ENCODE data around the gene NUP205. TPM values are rescaled to one million over a fixed set of nuclear protein-coding genes. Genes with fewer than 3 reads are reported as not detected.

The NUP205 gene
- total RNA-seq, 1 experiment from 2014 or later: 75.1 TPM

GRCh38 chr7:135684699-135685098 lies 127.0 kb downstream of the NUP205 start:
- no peak for DNase-seq
- no TSS peak for BruUV-seq (replicated peaks)
- Mint-ChIP-seq H3K4me3 (ENCODE audit: low read depth, unreplicated experiment) (no peak overlapping the region), H3K36me3 (ENCODE audit: insufficient read depth, unreplicated experiment) (peaks cover 4% of the 10 kb centered on the region), H3K4me1 (ENCODE audit: low read depth, unreplicated experiment) (no peaks in the 10 kb centered on the region), H3K9me3 (ENCODE audit: low read depth, unreplicated experiment) (no peaks in the 10 kb centered on the region), H3K27me3 (ENCODE audit: unreplicated experiment) (no peaks in the 10 kb centered on the region), H3K27ac (ENCODE audit: unreplicated experiment) (no peak overlapping the region)
- CTCF ChIA-PET: no interaction called here
- intact Hi-C loops (cut with micrococcal nuclease; ENCODE audit: unreplicated experiment): no loop called here
- TF ChIP-seq, protein P1, sequence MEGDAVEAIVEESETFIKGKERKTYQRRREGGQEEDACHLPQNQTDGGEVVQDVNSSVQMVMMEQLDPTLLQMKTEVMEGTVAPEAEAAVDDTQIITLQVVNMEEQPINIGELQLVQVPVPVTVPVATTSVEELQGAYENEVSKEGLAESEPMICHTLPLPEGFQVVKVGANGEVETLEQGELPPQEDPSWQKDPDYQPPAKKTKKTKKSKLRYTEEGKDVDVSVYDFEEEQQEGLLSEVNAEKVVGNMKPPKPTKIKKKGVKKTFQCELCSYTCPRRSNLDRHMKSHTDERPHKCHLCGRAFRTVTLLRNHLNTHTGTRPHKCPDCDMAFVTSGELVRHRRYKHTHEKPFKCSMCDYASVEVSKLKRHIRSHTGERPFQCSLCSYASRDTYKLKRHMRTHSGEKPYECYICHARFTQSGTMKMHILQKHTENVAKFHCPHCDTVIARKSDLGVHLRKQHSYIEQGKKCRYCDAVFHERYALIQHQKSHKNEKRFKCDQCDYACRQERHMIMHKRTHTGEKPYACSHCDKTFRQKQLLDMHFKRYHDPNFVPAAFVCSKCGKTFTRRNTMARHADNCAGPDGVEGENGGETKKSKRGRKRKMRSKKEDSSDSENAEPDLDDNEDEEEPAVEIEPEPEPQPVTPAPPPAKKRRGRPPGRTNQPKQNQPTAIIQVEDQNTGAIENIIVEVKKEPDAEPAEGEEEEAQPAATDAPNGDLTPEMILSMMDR (IDR thresholded peaks at IDR 0.05; ENCODE audit: unreplicated experiment): no peak

DNA sequence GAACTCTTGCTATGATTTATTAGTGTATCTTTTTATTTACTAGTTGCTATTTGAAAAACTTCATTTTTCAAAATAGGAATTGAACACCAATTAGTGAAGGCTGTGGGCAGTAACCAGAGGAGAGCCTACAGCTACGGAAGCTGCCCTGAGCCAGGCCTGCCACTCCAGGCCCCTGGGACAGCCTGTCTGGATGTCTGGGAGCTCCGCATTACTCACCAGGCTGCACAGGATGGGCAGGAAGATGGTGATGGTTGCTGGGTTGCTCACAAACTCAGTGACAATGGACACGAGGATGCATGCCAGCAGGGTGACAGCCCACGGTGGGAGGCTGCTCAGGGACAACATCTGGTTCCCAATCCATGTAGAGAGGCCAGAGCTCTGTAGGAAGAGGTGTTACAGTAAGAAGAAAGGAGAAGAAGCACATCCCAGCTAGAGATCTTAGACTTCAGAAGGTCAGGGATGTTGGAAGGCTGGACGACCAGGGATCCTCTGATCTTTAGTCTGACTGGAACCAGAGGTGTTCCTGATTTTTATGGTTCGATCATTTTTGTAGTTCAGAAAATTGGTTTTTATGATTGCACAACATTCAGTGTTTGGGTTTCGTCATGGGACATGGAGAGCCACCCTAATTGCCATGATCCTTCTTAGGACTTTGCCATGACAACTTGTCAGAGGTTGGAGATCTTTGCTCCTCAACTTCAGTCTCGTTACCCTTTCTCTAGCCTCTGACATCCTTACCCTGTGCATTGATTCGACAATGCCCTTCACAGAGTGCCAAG lies 127.8 kb downstream of the NUP205 start:
- H3K4me1 Mint-ChIP-seq (ENCODE audit: low read depth, unreplicated experiment): no peaks in the 10 kb centered on the region
- H3K27ac Mint-ChIP-seq (ENCODE audit: unreplicated experiment): no peak overlapping the region
- DNase-seq: no peak
- no peaks in the 10 kb centered on the region for H3K27me3 Mint-ChIP-seq (ENCODE audit: unreplicated experiment)
- peaks cover 4% of the 10 kb centered on the region for H3K36me3 Mint-ChIP-seq (ENCODE audit: insufficient read depth, unreplicated experiment)
- CTCF ChIA-PET: no interaction called here
- TF ChIP-seq, protein P1 (IDR thresholded peaks at IDR 0.05; ENCODE audit: unreplicated experiment): no peak
- BruUV-seq (replicated peaks): no TSS peak
- no peak overlapping the region for H3K4me3 Mint-ChIP-seq (ENCODE audit: low read depth, unreplicated experiment)
- no peaks in the 10 kb centered on the region for H3K9me3 Mint-ChIP-seq (ENCODE audit: low read depth, unreplicated experiment)
- intact Hi-C loops (cut with micrococcal nuclease; ENCODE audit: unreplicated experiment): no loop called here

DNA sequence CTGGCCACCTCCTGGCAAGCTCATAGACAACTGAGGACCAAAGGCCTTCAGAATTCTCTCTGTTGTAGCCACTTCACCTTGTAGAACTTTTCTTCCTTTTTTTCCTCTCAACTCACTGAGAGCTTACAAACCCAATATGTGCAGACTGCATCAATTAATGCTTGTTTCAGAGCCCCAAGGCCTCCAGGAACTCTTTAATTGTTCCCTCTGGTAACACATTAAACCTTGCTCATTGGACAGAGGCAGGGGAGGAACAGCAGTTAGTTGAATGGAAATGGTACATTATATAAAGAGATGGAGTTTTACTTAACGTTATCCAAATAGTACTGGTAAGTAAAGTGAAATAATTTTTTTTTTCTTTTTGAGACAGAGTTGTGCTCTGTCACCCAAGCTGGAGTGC lies 129.7 kb downstream of the NUP205 start:
- CTCF ChIA-PET: interaction anchor here (0.7 kb wide), 1 partner anchor 21 kb away, joined by 3 read pairs; no protein-coding TSS in a partner anchor
- no peak overlapping the region for H3K4me3 Mint-ChIP-seq (ENCODE audit: low read depth, unreplicated experiment)
- no peak for DNase-seq
- H3K27me3 Mint-ChIP-seq (ENCODE audit: unreplicated experiment): no peaks in the 10 kb centered on the region
- intact Hi-C loops (cut with micrococcal nuclease; ENCODE audit: unreplicated experiment): no loop called here
- H3K27ac Mint-ChIP-seq (ENCODE audit: unreplicated experiment): no peak overlapping the region
- H3K4me1 Mint-ChIP-seq (ENCODE audit: low read depth, unreplicated experiment): no peaks in the 10 kb centered on the region
- no TSS peak for BruUV-seq (replicated peaks)
- TF ChIP-seq, protein P1 (IDR thresholded peaks at IDR 0.05; ENCODE audit: unreplicated experiment): no peak
- no peaks in the 10 kb centered on the region for H3K9me3 Mint-ChIP-seq (ENCODE audit: low read depth, unreplicated experiment)
- peaks cover under 1% of the 10 kb centered on the region for H3K36me3 Mint-ChIP-seq (ENCODE audit: insufficient read depth, unreplicated experiment)

- intact Hi-C loops (cut with micrococcal nuclease; ENCODE audit: unreplicated experiment): no loop called here
- Mint-ChIP-seq H3K9me3 (ENCODE audit: low read depth, unreplicated experiment) (no peaks in the 10 kb centered on the region), H3K4me1 (ENCODE audit: low read depth, unreplicated experiment) (no peaks in the 10 kb centered on the region), H3K36me3 (ENCODE audit: insufficient read depth, unreplicated experiment) (no peaks in the 10 kb centered on the region), H3K27ac (ENCODE audit: unreplicated experiment) (no peak overlapping the region), H3K4me3 (ENCODE audit: low read depth, unreplicated experiment) (no peak overlapping the region), H3K27me3 (ENCODE audit: unreplicated experiment) (no peaks in the 10 kb centered on the region)
- CTCF ChIA-PET: no interaction called here
- BruUV-seq (replicated peaks): no TSS peak
- no peak for DNase-seq
- TF ChIP-seq, protein P1 (IDR thresholded peaks at IDR 0.05; ENCODE audit: unreplicated experiment): no peak
Observed at GRCh38 chr7:135690566-135690965, 132.8 kb downstream of the NUP205 start.

Data from Calu3 (cell line).